GM19238 (cell line): Measurements from ENCODE around the gene KLF6.

Experiments used
- DNase-seq: peaks from one replicate; pipeline ENCODE4 v3.0.0; 2011; ENCODE audit warnings: low spot score; ENCODE audit not compliant: insufficient read length

KLF6 gene

DNA sequence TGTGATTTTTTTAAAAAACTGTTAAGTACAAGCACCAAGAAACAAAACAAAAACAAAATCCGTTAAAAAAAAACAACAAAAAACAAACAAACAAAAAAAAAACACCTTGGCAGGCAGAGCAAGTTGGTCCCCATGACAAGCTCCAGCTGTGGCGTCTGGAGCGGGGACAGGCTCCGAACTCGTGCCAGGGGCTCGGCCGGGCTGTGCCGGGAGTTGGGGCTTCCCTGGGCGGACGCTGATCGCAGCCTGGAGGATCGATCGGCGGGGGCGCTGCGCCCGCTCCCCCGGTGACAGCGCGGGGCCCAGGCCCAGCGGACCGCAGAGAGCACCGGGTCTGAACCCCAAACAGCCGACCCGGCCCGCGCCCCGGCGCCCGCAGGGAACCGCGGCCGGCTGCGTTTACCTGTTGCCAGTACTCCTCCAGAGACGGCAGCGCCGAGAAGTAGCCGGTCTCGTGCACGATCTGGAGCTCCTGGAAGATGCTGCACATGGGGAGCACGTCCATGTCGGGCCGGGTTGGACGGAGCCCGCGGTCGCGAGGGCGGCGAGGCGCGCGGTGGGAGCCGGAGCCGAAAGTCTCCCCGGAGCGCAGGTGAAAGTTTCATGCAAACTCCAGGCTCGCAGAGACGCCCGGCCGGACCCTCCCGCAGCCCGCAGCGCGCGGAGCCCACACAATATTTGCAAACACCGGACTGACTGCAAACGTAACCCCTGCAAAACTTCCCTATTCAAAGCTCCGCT is at the start of gene KLF6:
KLF6 (minus strand) TSS at position 700 of the 741 bp plus-strand sequence; CDS start at position 505, 195 bp downstream.
- DNase-seq: no peak

DNA sequence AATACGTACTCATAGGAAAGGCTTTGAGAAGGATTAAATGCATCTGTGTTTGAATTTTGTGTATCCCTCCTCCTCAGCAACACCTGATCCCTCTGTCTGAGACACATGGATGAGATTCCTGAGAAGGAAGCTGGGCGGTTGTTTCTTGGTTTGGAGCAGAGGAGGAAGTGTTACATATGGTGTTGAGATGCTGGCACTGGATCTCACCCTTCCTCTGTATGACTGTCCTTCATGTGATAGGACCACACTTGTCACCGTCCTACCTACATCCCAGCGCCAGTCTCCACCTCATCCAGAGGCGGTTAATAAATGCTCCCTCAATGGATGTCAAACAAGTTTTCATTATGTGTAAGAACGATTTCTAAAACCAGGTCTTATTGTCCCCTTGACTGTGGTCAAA is 49.4 kb upstream of the KLF6 start:
- DNase-seq: no peak

DNA sequence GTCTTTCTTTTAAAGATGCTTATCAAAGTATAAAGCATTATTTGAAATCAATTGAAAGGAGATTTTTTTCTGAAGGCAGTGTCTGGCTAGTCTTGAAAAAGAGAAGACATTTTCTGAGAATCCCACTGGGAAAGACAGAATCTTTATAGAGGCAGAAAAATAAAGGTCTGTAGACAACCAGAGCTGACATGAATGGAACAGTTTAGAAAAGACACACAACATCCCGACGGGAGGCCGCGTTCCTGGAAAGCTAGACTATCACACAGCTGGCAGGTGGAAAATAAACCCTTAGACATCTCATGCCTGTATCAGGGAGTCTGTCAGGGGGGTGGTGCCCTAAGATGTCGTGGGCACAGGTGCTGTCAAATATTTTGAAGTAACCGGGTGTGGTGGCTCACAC is 48.0 kb upstream of the KLF6 start:
- no peak for DNase-seq

DNA sequence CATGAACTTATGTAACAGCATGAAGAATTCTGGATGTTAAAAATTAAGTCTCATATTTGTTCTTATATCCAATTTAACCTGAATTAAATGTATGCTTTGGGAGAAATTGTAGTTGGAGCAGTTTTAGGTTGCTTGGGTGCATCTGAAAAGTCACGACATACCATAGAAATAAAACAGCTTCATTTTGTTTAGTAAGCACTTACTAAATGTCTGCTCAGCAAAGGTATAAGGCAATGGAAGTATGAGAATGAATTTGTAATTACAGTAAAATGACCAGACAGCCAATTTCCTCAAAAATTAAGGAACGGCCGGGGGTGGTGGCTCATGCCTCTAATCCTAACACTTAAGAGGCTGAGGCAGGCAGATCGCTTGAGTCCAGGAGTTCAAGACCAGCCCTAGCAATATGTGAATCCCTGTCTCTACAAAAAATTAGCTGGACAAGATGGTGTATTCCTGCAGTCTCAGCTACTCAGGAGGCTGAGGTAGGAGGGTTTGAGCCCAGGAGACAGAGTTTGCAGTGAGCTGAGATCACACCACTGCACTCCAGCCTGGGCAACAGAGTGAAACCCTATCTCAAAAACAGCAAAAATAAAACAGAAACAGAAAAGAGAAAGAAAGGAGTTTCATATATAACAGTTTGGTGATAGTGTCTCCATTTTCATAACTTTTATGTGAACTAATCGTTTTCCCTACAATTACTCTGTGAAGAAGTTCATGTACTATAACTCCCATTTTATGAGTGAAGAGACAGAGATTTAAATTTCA is 47.2 kb upstream of the KLF6 start:
- no peak for DNase-seq

DNA sequence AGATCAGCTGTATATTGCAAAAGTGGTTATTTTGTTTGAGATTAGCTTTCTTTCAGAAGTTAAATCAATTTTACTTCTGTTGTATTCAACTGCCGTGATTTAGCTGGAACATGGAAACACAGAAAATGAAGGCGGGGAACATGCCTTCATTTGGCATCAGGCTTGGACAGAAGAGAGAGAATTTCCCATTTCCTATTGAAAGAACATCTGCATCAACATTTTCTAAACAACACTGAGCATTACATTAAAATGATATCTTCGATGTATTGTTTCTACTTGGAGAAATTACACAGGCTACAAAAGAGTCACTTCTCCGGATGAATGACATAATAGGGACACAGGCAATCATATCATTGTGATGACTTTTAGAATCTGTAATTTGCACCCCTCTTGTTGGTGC is 46.6 kb upstream of the KLF6 start:
- DNase-seq: no peak

DNA sequence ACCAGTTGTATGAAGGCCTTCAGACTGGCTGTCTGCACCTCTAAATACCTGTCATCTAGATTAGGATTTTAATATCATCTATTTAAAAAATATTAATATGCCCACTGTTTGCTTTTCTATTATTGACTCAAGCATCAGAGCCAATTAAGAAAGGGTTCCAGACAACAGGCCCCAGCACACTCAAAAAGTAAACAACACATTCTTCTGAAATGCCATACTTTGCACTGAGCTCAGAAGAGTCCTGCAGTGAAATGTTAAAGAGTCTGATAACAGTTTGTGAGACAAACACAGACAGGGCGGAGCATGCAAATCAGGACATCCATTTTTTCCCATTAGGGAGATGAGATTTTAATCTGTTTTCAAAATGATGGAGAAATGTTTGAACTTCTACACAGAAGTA is 45.9 kb upstream of the KLF6 start:
- no peak for DNase-seq

DNA sequence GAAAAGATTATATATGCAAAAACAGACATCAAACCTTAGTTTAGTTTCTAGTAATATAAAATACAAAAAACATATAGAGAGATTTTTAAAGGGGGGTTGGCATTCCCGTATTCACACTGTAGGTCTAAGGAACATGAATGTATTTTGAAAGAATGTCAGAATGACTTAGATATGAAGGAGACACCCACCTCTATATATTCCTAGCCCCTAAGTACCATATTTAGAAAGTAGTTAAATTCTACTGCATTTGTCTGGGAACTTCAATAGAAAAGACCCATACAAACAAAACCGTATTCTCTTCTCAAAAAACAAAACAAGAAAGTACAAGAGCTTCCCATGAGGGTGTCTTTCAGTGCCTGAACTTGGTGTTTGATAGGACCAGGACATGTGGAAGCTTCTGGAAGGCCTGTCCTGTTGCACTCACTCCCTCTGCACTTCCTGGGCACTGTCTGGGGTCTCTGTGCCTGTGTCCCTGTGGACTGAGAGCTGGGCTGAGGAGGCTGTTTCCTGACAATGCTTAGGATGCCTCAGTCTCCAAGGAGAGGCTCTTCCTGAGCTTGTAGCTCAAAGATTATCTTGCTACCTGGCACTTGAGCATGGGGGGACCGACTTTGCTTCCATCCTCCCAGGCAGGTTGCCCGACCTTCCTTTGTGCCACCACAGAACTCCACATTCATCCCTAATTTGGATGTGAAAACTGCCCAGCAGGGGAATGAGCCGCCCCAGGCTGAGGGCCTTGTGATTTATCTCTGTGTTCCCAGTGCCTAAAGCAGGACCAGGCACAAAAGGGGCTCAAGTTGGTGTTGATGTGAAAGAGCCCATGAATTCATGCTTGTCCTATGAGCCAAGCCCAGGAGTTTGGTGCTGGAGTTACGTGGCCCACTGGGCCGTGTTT is 44.4 kb upstream of the KLF6 start:
- DNase-seq: no peak

DNA sequence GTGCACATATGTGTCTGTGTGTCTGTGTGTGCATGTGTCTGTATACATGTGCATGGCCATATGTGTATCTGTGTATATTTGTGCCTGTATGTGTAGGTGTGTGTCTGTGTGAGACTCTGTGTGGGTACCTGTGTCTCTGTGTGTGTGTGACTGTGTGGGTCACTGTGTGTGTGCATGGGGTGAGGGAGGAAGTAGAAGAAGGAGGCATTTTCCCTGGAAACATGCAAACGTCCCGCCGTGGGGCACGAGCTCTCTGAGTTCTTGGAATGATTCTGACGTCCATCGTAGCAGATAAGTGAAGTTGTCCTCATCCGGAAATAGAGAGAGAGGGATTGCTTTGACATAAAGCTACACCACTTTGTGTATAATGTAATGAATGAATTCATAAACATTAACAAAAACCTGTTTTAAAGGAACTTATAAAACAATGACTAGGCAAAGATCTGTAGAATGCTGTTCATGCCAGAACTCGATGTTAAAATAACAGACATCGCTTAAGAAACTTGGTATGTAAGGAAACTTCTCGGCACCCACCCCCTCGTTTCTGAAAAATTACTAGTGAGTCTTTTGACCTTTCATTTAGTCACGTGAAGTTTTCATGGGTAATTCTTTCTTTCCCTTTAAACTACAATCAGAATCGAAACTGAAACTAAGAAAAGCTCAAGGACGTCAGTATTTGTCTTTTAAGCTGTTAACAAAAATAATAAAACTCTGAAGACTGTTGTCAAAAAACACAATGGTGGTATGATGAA is 43.6 kb upstream of the KLF6 start:
- DNase-seq: no peak

DNA sequence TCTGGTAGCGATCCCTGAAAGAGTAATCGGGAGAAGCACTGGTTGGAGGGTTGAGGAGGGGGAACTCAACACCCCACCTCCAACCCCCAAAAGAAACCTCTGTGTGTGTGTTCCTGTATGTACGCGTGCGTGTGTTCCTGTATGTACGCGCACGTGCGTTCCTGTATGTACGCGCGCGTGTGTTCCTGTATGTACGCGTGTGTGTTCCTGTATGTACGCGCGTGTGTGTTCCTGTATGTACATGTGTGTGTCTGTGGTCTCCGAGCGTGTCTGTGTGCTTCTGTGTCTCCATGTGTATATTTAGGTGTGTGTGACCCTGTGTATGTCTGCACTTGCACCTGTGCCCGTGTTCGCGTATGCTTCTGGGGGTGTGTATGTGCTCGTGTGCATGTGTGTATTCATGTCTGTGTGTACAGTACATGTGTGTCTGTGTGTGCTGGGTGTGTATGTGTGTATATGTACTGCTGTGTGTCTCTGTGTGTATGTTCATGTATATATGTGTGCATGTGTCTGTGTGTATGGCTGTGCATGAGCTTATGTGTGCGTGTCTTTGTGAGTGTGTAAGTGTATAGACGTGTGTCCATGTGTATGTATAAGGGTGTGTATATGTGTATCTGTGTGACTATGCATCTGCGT is 42.9 kb upstream of the KLF6 start:
- DNase-seq: no peak

DNA sequence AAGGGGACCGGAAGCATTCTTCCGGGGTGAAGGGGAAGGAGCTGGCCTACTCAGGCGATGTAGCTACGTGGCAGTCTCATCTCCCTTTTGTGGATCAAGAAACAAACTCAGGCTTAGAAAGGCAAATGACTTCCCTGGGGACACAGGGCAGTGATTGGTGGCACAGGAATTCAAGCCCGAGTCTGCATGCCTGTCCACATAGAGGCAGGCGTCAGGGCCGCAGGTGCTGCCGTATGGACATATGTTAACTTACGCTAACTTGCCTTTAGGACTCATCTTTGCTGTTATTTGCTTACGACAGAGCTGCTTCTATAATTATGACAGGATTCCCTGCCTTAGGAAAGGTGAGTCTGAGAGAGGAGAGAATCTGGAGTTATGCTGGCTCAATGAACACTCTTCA is 42.3 kb upstream of the KLF6 start:
- DNase-seq: no peak

DNA sequence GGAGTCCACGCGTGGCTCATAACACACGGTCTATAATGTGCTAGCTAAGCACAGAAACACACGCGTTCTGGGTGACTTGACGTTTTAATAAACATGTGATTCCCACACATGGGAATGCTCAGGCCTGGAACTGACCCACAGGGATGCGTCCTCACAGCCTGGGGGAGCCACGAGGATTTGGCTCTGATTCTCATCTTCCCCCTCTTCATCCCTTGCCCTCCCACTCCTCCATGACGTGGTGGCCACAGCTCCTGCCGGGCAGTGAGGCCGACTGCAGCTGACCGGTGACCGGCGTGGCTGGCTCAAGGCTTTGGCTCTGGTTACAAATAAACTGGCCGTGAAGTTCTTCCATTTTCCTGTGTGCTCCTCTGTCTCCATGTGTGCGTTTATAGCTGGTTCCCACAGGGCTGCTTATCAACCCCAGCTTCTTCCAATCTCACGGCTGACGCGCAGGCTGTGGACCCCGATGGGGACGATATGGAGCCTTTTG is 40.9 kb upstream of the KLF6 start:
- no peak for DNase-seq

DNA sequence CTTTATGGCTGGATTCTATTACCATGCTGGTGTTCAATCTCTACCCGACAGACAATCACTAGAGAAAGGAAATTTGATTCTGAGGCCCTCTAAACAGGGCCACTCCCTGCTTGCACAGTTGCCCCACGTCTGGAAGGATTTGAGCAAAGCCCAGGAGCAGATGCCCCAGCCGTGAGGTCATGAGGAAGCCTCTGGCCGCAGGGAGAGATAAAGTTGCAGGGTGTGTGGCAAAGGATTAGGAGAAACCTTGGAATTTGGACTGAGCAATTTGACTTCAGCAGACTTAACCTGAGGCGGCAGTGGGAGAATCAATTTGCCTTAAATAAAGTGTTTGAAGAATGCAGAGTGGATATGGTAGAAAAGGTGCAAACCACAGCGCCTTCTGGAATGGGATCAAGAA is 40.2 kb upstream of the KLF6 start:
- DNase-seq: no peak

DNA sequence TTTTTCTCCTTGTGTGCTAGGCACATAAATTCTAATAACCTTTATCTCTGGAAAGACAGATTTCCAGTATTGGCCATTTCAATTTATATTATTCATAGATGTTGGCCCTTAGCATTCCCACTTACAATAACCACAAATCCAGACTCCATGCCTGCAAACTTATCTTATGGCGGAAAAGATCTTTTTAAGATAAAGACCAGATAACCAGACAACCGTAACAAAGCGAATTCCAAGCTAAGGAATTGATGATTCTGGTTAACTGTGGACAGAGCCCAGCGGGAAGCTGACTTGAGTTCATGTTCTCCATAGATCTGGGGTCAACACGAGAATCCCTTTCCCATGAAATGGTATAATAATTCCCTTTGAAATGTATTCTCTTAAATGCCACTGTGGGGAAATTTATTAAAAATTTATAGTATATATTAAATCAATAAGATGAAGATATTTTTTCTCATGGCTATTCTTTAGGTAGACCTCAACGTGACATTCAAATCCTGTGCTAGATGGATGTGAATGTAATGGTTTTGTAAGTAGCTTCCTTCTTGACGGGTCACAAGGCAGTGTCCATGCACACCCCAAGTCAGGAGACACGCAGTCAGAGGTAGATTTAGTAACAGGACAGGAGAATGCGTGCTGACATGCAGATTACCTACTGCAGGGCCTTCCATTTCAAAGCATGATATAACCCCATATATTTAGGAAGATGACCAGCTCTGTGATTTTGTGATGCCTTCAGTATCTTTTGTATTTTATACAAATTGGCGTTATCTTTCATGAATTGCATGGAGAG is 37.7 kb upstream of the KLF6 start:
- no peak for DNase-seq

DNA sequence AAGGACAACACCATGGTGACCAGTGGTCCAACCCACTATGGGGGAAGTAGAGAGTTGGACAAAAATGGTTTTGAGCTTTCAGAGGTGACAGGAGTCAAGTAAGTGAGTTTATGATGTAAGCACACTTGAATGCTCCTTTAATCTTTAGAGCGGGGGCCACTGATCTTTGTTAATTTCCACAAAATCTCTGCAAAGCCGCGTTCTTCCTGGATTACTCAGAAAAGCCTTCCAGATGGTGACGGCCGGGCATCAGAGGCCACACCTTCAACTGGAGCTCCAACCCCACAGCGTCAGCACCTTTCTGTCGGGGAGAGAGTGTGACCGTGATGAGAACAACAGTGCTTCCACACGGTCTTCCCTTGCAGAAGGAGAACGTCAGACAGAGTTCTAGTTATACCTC is 35.2 kb upstream of the KLF6 start:
- DNase-seq: no peak

DNA sequence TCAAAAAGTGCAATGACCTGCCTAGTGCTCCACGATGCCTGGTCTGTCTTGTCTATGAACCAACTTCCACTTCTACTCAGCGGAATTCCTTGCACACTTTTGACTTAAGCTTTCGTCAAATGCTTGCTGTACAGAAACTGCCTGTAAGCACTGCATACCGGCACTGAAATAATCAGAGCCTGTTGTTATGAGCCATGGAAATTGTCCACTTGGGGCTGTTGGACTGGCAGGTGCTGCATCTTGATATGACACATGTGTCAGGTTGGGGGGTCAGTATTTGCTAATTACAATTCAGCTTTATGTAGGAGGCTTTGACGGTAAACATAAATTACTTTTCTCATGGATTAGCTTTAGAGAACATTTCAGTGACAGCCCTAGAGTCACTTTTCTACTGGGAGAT is 32.0 kb upstream of the KLF6 start:
- no peak for DNase-seq

DNA sequence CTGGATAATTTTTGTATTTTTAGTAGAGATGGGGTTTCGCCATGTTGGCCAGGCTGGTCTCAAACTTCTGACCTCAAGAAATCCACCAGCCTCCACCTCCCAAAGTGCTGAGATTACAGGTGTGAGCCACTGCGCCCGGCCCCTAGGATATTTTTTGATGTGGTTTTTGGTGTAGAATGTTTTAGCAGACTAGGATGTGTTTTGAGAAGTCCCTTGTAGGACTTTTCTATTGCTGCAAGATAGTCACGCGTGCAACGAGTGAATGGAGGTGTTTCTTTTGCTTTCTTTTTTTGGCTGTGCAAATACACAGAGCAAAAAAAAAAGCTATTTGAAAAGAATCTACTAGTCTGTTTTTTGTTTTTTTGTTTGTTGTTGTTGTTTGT is 29.8 kb upstream of the KLF6 start:
- no peak for DNase-seq

DNA sequence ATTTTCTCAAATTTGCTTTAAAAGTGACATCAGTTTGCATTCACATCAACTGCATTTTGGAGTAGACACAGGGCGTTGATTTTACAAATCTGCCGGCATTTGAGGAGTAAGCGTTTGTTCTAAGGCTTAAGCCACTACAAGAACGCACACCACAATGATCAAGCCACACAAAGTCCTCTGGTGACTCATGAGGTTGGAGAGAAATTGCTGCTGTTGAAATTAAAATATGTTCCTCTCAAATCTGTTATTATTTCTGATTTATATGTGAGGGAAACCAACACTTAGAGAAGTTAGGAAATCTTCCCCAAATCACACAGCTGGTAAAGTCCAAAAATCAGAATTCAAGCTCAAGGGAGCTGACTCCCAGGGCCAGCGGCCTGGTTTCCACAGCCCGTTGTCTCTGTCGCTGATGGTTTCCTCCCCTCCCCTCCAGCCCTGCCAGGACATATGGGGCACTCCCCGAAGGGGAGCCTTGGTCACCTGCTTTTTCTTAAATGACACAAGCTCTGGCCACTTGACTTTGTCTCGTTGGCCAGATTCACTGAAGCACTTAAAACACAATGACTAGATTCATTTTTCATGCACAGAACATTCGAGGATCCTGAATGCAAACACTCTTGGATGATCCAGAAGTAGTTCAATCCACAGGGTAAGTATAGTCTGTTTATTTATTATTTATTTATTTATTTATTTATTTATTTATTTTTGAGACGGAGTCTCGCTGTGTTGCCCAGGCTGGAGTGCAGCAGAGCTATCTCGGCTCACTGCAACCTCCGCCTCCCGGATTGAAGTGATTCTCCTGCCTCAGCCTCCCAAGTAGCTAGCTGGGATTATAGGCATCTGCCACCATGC is 29.2 kb upstream of the KLF6 start:
- DNase-seq: no peak

DNA sequence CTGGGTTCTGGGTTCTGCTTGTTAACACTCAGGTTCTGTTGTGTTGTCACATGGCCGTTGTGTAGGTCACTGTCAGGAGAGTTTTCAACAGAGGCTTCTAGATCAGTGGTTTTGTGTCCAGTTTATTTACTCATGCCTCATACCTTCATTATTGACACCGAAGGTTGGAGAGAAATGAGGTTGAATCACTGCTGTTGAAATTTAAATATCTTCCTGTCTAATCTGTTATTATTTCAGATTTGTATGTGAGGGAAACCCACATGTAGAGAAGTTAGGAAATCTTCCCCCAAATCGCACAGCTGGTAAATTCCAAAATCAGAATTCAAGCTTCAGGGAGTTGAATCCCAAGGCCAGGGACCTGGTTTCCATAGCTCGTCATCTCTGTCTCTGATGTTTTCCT is 28.3 kb upstream of the KLF6 start:
- DNase-seq: no peak

DNA sequence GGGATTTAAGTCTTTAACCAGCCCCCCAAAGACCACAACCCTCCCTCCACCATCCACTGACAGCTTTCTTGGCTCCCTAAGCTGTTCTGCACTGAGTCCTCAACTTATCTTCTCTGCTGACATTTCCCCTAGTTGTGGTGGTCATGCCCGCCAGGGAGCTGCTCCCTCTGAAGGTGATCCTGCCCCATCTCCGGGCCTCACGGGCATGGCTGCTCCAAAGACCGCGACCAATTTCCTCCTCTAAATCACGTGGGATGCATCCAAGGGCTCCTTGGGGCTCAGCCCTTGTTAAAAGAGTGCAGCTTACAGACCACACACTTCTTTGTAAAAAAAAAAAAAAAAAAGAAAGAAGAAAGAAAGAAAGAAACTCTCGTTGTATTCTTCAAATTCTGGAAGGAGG is 27.1 kb upstream of the KLF6 start:
- DNase-seq: no peak
